Stimulated activated CD4-positive, alpha-beta T cell treated with anti-CD3 and anti-CD28 coated beads, Interleukin-12 subunit alpha, Interleukin-12 subunit beta, amount 100 ng/mL, for 24 hours (primary cell): ENCODE measurements around the gene CNOT3.
A peak's percentile ranks its signal among the peaks of the same experiment; 100 is the strongest.
"Not testable (repeated sequence)": the region's sequence is repeated elsewhere in the genome, so short reads cannot be mapped to it uniquely, and the experiment has no call there.

Experiments
- DNase-seq, 2 experiments: peaks; one replicate each; pipeline ENCODE4 v3.0.0-alpha.2; 2020; ENCODE audit warnings: low read depth in 2 of 2

CNOT3 gene

GRCh38 chr19:54191011-54191810, 53.6 kb downstream of the CNOT3 start, which contains the start of gene TSEN34:
Gene TSEN34 (plus strand): TSS chr19:54191308. CDS start chr19:54191365, 57 bp downstream.
- DNase-seq, result peak; percentile 71 to 77

GRCh38 chr19:54191811-54192453, 54.4 kb downstream of the CNOT3 start:
- no peak for DNase-seq

DNA sequence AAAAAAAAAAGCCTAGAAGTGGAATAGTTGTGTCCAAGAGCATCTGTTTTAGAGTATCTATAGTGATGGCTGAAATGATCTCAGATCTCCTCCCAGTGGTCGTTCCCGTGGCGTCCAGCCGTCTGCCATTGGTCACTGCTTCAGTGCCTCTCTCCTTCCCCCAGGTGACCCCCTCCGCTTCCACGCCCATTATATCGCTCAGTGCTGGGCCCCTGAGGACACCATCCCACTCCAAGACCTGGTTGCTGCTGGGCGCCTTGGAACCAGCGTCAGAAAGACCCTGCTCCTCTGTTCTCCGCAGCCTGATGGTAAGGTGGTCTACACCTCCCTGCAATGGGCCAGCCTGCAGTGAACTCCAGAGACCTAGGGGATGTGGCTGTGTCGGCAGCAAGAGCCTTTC, 55.4 kb downstream of the CNOT3 start:
- no peak for DNase-seq

DNA sequence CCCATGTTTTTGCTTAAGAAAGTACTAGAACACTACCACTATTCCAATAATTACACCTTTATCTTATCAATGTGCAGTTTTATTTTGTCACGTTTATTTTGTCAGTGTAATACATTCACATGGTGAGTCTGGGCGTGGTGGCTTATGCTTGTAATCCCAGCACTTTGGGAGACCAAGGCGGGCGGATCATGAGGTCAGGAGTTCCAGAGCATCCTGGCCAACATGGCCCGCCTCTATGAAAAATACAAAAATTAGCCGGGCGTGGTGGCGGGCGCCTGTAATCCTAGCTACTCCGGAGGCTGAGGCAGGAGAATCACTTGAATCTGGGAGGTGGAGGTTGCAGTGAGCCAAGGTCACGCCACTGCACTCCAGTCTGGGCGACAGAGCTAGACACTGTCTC, 56.9 kb downstream of the CNOT3 start:
- DNase-seq, result not testable (repeated sequence)

- no peak for DNase-seq
These were observed 59.0 kb downstream of the CNOT3 start for GRCh38 chr19:54196536-54196935.

DNA sequence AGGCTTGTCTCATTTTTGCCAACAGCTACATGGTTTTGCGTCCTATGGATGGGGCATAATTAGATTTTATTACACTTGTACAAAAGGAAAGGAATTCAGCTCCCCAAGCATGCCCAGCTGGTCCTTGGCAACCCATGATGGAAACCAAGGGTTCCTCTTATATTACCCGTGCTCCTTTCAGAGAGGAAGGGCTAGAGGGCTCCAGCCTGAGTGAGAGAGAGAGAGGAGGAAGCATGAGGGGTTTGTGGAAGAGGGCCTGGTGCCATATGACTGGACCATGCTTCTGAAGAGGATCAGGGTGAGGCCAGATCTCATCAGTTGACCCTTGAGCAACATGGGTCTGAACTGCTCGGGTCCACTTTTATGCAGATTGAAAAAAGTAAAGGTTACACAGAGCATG, 59.6 kb downstream of the CNOT3 start:
- DNase-seq, result no peak

DNA sequence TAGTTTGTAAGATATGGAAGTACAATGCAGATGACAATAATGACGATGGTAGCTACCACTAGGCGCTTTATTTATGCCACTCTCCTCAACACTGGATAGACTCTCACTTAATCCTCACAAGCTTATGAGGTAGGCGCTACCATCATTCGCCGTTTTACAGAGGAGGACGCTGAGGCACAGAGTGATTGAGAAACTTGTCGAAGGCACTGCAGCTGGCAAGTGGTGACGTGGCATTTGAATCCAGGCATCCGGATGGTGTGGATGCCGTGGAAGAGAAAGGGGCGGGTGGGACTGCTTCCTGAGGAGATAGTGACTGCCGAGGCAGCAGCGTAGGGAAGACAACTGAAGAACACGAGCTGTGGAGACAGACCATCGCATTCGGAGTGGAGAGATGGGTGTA, 61.8 kb downstream of the CNOT3 start:
- no peak for DNase-seq

DNA sequence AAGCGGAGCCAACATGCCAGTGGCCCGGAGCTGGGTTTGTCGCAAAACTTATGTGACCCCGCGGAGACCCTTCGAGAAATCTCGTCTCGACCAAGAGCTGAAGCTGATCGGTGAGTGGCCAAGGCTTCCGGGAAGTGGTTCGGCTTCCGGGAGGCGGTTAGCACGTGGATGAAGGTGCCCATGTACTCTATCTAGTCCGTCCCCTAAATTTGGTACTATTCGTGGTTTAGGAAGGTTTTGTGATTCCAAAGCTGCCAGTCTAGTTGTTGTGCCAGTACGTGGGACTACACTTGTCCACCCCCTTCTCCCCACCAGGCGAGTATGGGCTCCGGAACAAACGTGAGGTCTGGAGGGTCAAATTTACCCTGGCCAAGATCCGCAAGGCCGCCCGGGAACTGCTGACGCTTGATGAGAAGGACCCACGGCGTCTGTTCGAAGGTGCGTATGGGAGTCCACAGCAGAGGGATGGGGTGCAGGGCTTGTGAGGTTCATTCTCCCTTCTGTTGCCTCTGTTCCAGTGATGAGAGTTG, 63.7 kb downstream of the CNOT3 start:
- no peak for DNase-seq

GRCh38 chr19:54201980-54202379, 64.4 kb downstream of the CNOT3 start:
- no peak for DNase-seq

- no peak for DNase-seq
These were observed 65.6 kb downstream of the CNOT3 start for GRCh38 chr19:54203151-54203611.

DNA sequence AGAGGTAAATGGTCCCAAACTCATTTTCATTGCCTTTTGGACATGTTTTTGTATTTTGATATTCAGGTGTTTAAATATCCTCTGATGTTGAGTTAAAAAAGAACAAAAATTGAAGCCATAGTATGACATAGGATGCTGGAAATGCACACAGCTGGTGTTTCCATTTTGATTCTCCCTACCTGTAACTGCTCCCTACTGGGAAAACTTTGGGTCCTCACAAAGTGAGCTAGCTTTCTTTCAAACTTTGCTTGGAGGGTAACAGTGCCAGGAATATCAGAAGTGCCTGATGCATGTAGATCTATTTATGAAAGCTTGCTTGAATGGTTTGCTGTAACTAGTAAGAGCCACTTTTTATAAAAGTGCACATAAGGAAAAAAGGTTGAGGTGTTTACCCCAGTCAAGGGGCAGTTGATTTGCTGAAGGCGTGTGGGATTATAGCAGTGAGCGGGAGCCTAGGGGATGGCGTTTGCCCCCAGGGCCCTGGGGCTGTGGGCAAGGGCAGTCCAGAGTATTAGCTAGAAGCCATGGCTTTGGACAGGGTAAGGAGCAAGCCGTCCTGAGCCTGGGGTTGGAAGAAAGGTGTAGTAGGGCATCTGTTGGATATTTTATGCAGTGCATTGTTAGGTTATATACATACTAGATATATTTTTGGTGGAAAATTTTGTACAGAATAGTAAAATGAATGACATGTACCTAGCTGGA, 67.4 kb downstream of the CNOT3 start:
- DNase-seq, result no peak
